Measurements from ENCODE around the gene NHLRC2.

NHLRC2 gene

DNA sequence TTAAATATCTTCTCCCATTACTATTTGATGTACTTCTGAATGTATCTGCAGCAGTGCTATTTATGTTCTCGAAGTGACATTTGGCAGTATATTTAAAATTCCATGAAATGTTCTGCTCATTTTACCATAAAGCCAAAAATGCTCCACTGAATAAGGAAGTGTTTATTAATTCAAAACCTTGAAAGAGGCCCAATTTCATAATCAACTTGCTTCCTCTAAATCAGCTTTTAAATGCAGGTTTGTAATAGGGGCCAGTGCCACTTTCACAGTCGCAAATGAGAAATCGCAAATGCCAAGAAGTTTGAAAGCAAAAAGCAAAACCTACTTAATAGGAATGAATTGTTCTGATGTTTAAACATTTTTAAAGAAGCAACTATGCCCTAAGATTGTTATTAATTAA, 11.4 kb downstream of the NHLRC2 start:
- ATAC-seq (no peak), DNase-seq (no peak)

DNA sequence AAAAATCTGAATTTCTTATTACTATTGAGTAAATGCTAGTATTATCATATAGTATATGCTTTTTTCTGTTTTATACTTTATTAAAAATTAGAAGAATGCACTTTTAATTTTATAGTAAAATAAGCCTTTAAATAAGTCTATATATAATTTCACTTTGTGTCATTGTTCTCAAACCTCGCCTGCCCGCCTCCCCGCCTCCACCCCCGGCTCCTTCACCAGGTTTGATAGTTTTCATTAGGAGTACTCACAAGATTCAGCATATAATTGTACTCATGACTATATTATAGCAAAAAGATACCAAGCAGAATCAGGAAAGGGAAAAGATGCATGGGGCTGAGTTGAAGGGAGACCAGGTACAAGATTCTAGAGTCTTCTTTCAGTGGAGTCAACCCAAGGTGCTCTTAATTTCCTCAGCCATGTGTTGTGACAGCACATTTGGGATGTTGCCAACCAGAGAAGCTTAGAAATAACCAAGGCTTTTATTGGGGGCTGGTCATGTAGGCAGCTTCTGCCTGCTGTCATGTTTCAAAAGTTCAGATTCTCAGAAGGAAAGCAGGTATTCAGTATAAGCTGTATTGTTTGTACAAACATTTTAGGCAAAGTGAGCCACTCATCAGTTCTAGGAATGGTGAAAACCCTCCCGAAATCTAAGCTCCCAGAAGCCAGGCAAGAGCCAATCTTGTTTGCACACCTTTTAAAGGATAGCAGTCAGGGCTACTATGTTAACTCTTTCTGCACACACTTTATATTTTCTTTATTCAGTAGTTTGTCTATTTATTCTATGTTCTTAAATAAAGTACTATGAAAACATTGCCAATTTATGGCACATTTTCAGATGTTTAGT, 12.3 kb downstream of the NHLRC2 start:
- DNase-seq: no peak
- no peak for ATAC-seq

DNA sequence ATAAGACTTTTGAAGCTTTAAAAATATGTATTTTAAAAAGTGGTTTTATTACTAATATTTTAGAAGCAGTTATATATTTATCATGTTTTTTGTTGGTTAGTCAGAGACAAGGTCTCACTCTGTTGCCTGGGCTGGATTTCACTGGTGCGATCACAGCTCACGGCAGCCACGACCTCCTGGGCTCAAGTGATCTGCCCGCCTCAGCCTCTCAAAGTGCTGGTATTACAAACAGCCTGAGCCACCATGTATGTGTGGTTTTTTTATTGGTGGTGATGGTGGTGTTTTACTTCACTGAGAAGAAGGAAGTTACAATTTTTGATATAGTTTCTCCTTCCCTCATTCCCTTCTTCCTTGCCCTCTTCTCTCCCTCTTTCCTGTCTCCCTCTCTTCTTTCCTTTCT, 13.4 kb downstream of the NHLRC2 start:
- DNase-seq: no peak
- ATAC-seq: no peak

DNA sequence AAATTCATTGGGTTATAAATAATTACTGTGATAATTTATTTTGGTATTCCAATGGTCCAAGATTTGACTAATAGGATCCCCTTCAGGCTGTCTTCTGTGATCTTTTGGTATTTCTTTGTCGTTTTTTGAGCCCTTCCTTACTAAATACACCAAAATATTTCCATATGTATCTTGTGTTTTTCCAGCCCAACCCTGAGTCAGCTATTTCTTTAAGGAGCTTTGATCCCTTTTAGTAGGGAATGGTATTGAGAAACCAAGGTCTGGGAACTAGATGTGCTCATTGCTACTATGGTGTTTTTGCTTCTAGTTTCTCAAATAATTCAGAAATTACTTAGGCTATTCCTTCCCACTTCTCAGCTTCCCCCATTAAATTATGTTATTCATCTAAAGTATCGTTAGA, 15.3 kb downstream of the NHLRC2 start:
- DNase-seq (no peak), ATAC-seq (no peak)

DNA sequence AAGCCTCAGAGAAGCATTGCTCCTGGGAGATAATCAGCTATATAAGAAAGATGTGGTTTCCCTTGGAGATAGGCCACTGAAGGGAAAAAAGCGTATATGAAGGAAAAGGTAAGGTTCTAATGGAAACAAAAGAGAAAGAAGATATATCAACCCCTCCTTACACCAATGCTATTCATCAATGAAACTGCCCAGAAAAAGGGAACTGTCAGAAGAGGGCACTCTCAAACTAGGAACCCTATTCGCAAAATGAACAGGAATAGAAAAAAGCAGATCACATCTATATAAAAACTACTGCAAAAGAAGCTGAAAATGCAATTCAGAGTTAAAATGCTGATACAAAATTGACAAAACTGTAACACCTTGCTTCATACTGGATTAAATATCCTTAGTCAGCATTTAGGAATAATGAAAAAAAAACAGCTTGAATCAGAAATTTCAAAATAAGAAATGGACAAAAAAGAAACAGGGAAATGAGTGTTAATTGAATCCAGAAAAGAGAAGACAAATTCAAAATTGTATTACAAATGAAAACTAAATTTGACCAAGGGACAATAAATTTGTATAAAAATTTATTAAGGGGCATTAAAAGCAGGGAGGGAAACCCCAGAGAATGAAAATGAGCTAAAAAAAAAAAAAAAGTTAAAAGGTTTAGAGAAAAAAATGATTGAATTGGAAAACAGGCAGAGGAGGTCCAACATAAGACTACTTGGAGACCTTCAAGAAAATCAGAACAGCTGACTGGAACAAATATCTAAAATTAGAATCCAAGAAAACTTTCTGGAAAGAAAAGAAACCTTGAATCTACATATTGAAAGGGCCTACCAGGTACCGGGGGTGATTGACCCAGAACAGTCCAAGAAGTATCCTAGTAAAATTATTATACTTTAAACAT, 17.9 kb downstream of the NHLRC2 start:
- DNase-seq: no peak
- ATAC-seq: no peak

DNA sequence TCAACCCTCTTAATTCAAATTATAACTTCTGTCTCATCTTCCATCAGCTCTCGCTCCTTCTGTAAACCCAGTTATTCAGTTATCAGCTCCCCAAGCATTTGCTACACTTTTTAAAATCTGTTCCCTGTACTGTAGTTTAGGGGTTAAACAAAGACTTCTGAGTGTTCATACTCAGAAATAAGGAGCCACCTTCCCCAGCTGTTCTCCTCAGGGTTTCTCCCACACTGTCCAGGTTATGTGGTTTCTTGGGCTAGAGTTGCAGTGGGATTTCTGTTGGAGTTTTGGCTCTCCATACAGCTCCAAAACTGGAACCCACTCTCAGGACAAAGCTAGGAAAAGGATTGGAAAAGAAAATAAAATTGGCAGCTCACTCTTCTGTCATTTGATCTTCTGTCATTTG, 20.8 kb downstream of the NHLRC2 start:
- no peak for ATAC-seq
- no peak for DNase-seq

DNA sequence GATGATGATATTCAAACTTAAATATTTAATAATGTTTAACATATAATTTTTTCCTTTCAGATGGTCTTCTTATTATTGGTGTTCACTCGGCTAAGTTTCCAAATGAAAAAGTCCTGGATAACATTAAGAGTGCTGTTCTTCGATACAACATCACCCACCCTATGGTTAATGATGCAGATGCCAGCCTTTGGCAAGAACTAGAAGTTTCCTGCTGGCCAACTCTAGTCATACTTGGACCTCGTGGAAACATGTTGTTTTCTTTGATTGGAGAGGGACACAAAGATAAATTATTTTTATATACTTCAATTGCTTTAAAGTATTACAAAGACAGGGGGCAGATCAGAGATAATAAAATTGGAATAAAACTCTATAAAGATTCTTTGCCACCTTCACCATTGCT, 22.0 kb downstream of the NHLRC2 start:
- DNase-seq (no peak), ATAC-seq (no peak)

DNA sequence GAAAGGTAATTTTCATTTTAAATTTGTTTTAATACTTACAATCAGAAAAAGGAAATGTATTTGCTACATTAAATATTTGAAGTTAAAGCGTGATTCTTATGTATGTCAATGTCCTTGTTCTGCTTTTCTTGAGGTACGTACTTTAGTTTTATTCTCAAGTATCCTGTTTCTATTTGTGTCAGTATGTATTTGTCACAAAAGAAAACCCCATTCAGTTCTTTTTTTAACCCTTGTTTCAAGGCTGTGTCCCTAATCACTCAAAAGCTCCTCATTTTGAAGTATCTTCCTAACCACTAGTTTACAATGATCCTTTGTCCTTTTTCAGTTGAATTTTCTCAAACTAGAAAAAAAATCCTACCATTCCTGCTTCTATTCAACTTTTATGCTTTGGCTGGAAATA, 25.2 kb downstream of the NHLRC2 start:
- no peak for ATAC-seq
- DNase-seq: no peak

DNA sequence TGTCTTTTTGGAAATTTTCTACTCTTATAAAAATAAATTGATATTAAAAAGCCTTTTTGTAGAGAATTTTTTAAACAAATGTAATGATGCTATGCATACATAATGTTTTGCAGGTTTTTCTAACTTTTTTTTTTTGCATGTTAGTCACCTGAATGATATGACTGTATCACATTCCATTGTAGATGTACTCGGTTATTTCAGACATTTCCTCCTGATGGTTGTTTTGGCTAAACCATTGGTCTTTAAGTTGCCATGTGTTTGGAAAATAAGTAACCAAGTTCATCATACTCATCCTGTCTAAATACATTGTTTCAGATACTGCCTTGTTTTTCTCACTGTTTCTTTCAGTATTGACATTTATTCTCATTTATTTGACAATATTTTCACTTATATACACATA, 25.8 kb downstream of the NHLRC2 start:
- DNase-seq (no peak), ATAC-seq (no peak)

DNA sequence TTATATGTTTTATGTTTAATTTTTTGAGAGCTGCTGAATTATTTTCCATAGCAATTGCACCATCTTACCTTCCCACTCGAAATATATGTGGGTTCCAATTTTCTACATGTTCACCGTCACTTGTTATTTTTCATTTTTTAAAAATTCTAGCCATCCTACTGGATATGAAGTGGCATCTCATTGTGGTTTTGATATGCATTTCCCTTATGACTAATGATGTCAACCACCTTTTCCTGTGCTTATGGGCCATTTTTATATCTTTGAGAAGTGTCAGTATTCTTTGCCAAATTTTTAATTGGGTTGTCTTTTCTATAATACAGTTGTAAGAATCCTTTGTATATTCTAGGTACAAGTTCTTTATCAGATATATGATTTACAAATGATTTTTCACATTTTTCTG, 27.8 kb downstream of the NHLRC2 start:
- no peak for ATAC-seq
- DNase-seq: no peak

DNA sequence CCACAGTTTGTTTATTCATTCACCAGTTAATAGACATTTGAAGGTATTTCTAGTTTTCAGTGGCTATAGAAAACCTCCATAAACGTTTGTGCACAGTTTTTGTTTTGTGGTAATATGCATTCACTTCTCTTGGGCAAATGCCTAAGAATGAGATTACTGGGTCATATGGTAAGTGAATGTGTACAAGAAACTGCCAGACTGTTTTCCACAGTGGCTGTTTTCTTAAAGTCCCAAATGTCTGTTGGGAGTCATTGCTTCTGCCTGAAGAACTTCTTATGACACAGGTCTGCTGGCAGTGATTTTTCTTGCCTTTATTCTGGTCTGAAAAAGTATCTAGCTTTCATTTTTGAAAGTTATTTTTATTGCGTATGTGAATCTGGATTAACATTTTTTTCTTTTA, 35.5 kb downstream of the NHLRC2 start:
- ATAC-seq: no peak
- no peak for DNase-seq

DNA sequence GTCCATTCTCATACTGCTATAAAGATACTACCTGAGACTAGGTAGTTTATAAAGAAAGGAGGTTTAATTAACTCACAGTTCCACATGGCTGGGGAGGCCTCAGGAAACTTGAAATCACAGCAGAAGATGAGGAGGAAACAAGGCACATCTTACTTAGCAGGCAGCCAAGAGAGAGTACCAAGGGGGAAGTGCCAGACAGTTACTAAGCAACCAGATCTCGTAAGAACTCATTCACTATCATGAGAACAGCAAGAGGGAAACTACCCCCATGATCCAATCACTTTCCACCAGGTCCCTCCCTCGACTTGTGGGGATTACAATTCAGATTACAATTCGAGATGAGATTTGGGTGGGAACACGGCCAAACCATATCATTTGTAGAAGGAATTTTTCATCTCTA, 36.3 kb downstream of the NHLRC2 start:
- ATAC-seq: no peak

DNA sequence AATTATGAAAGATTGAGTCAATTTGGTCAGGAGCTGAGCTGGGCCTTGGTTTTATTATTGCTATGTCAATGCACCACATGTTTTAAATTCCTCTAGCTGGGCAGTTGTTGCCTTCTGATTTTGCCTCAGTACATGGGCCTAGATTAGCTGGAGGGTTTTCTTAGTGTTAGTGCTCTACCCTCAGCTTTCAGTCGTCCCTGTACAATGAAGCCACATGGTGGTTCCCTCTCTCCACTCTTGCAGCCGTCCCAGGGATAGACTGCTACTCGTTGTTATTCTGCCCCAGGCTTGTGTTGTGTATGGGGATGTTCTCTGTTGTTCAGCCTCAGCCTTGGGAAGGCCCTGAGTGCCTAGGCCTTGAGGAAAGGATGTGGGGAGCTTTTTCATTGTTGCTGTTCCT, 37.0 kb downstream of the NHLRC2 start:
- ATAC-seq: no peak
- no peak for DNase-seq

More for the DNA sequence above, 36.3 kb downstream of the NHLRC2 start:
- DNase-seq: no peak

DNA sequence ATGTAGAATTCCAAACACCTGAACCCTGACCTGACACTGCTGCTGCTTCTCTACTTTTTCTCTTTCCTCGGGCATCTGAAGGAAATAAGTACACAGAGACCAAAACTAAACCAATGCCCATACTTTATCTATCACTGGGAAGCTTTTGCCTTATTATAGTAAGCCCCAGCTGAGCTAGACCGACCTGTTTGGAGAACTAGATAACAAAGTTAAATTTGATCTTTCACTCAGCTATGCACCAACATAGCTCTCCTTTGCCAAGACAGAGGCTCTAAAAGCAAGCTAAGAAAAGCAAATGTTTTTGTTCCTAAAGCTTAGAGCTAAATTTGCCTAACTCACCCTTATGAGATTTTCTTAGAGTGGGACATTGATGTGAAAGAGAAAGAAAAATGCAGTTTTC, 39.1 kb downstream of the NHLRC2 start:
- no peak for DNase-seq
- no peak for ATAC-seq

DNA sequence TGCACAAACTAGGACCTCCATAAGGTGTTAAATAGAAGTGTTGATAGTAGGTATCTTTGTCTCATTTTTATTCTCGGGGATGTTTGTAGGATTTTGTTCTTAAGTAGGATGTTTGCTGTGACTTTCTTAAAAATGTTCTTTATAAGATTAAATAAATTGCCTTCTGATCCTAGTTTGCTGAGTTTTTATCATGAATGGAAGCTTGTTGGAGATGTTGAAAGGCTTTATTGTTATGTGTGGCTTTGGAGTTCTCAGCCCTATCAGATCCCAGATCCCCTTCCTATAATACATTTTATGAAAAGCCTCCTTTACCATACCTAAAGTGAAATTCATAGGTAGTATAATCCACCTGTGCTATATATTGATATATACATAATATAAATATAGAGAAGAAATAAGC, 40.1 kb downstream of the NHLRC2 start:
- ATAC-seq (no peak), DNase-seq (no peak)

DNA sequence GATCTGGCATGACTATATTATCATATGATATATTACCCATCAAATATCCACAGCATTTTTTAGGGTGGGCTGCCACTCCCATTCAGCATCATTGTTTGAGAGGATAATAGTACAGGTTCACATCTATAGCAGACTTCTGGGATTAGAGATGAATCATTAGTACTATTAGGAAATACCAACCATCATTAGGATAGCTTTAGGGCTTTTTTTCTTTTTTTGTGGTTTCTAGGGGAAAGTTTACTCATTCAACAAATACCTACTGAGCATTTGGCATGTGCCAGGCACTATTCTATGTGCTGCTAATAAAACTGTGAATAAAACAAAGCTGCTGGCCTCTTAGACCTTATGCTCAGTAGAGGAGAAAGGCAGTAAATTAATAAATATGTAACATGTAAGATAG, 40.6 kb downstream of the NHLRC2 start:
- no peak for ATAC-seq

DNA sequence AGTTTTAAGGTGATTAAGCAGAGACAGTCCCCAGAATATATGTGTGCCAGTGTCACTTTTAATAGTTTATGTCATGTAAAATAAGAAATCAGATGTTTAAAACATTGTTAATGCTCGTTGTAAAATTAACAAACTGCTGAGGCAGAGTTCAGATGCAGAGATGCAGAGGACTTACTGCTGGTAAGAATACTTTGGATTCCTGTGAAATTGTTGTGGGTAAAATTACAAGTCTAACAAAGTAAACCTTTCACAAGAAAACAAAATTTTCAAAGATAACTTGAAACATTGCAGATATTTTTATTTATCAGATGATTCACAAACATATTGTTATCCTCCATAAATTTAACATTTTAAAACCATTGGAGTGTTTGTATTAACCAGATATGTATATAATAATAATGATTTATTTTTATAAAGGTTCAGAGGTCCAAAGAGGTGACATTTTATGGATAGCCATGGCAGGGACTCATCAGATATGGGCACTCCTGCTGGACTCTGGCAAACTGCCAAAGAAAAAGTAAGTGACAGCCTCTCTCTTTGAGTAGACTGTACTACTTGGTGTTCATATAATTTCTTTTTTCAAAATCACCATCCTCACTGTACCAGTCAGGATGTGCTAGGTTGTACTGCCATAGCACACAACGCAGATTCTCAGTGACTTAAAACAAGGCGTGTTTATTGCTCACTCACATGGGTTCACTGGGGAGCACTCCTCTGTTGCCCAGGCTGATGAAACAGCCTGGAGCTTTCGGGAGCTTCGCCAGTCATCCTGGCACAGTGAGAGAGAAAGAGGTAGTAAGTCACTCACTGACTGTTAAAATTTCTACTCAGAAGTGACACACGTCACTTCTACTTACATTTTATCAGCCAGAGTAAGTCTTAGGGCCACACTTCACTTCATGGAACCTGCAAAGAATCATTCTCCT, 43.5 kb downstream of the NHLRC2 start:
- DNase-seq: no peak
- ATAC-seq: no peak

More for the DNA sequence above, 40.6 kb downstream of the NHLRC2 start:
- no peak for DNase-seq

DNA sequence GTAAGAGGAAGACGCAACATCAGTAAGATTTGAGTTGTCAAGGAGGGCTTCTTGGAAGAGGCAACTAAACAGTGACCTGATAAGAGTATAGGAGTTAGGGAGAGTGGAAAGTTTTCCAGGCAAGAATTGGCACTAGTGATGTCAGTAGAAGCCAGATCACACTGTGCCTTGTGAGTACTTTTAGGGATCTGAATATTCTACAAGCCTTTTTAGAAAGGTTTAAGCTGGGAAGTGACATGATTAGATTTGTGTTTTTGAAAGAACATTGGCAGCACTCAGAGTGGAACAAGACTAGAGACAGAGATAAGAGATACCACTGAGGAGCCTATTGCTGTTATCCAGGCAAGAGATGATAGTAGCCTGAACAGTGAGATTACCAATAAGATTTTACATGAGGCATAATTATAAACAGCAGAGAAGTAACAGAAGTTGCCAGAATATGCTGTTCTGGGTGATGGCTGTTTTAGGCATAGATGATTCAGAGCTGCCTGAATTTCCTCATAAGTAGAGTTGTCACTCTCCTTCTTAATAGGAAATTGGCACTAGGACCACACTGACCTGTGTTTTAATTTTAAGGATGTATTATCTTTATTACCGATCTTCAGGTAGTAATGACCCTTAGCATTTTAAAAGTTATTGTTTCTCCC, 45.6 kb downstream of the NHLRC2 start:
- no peak for DNase-seq

DNA sequence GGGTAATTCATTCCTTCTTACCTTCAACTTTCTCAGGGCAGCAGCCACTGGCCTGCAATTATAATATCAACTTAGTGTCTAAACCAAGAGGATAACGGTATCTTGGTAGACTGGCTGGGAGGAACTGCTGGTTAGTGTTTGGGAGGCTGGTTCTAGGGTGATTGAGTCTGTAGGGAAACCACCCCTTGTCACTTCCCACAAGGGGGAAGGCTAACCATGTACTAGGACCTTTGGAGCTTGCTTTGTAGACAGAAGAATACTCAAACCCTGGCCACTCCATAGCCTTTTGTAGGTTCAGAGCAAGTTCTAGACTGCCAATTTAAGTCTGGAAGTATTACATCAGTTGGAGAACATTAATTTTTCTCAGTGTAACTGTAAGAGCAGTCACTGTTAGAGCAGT, 51.3 kb downstream of the NHLRC2 start:
- DNase-seq (no peak), ATAC-seq (no peak)

More for the DNA sequence above, 45.6 kb downstream of the NHLRC2 start:
- ATAC-seq: no peak

DNA sequence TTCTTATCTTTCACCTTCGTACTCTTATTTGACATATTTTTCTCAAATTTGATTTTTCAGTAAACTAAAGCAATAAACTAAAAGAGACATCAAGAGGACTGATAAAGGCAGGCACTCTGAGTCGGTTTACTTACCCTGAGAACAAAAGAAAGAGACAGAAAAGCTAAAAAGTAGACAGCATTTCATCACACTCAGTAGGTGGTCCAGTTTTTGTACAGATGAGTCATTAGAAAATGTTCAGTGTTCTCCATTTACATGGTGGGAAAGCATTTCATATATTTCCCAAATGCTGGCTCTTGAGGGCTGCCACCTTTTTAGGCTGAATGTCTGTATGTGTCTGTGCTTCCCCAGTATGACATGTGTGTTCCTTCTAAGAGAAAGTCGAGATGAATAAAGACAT, 52.7 kb downstream of the NHLRC2 start:
- ATAC-seq (no peak), DNase-seq (no peak)

DNA sequence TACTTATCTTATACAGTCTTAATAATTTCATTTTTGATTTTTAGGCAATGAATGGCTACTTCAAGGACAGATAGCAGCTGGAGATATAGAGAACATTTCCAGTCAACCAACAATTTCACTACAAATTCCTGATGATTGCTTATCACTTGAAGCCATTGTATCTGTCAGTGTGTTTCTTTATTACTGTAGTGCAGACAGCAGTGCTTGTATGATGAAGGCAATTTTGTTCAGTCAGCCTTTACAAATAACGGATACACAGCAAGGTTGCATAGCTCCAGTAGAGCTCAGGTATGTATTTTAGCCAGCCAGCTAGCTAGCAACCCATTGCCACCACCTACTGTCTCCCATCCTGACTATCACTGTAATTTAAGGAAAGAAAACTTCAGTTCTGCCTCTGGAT, 53.8 kb downstream of the NHLRC2 start:
- ATAC-seq: no peak
- DNase-seq: no peak

DNA sequence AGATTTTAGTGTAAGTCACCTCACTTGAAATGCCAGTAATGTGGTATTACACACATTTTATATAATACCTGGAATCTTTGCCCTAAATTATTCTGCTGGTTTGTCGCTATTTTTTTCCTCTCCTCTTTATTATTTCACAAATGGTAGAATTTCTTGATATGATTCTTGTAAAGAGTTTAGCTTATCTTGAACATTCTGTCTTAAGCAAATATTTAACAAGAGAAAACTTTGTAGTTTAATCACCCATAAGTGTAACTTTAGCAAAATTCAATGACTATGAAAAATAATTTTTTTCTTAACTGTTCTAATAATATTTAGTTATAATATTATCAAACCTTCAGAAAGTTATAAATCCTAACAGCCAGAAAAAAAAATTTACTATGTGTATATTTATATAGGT, 56.7 kb downstream of the NHLRC2 start:
- DNase-seq (no peak), ATAC-seq (no peak)

All from stimulated activated naive CD8-positive, alpha-beta T cell treated with anti-CD3 and anti-CD28 coated beads, Interleukin-15, Interleukin-2, amounts not matched to agents 100 U/mL and 50 U/mL, for 24 hours (primary cell).